Hepatocyte (in vitro differentiated cells): ENCODE data around the gene KMT5C.

Experiments used
- CTCF ChIP-seq: fragments of 200-600 bp; sonication (generic); IDR thresholded peaks from 2 replicates; pipeline ENCODE4 v1.5.1; 2016; ENCODE audit warnings: antibody characterized with exemption, mild to moderate bottlenecking; ENCODE audit not compliant: poor library complexity
- EZH2 ChIP-seq: fragments of 200-600 bp; sonication (generic); IDR thresholded peaks from 2 replicates; pipeline ENCODE4 v1.6.1; 2016; ENCODE audit warnings: antibody characterized with exemption, mild to moderate bottlenecking, borderline replicate concordance
- EZH2phosphoT487 ChIP-seq: fragments of 200-600 bp; sonication (generic); IDR thresholded peaks from one replicate; pipeline ENCODE4 v1.6.1; 2018; ENCODE audit warnings: antibody characterized with exemption, mild to moderate bottlenecking, low read depth, moderate library complexity; ENCODE audit not compliant: unreplicated experiment, severe bottlenecking

GRCh38 chr19:55376241-55376933 lies 36.7 kb downstream of the KMT5C start, which contains the start of gene TMEM190:
- no peak for TF ChIP-seq CTCF
- TF ChIP-seq EZH2phosphoT487, result no peak
- no peak for TF ChIP-seq EZH2
